DOHH2 (cell line): ENCODE measurements around the gene SLC35B2.

ENCODE experiments used
- CTCF ChIP-seq: fragments of 200-600 bp; sonication (generic); IDR thresholded peaks from one replicate; pipeline ENCODE4 v1.5.1; 2014; ENCODE audit warnings: antibody characterized with exemption, mild to moderate bottlenecking, low read depth, low read length; ENCODE audit not compliant: poor library complexity, severe bottlenecking
- EZH2phosphoT487 ChIP-seq: fragments of 200-600 bp; sonication (generic); IDR thresholded peaks from 2 replicates; pipeline ENCODE4 v1.6.1; 2017; ENCODE audit warnings: borderline replicate concordance, mild to moderate bottlenecking, antibody characterized with exemption, low read length, moderate library complexity, mixed read lengths

- TF ChIP-seq CTCF, result peak; percentile 69
- TF ChIP-seq EZH2phosphoT487, result no peak
Measured at GRCh38 chr6:44253307-44254101, 3.8 kb downstream of the SLC35B2 start.
